A549 (cell line): ENCODE measurements around the gene STRADB. TPM values are rescaled to one million over a fixed set of nuclear protein-coding genes. Genes with fewer than 3 reads are reported as not detected.

ENCODE experiments used
- ATAC-seq, 2 experiments: fragments of 200-7000 bp in 1 of 2; fragments of >200 bp in 1 of 2; cut with Nextera tagmentation in 1 of 2; cut with Tn5 transposase in 1 of 2; 3 replicates each; pipeline versions ENCODE4 v1.8.0 to v1.9.1; 2018 to 2020; ENCODE audit warnings: mild to moderate bottlenecking in 1 of 2, moderate library complexity in 1 of 2
- CTCF ChIA-PET: fragments of 300-600 bp; sonication (Branson Sonifier 250); formaldehyde crosslinking; extraction: SDS; loops from one replicate; lab custom pipeline; 2021; ENCODE audit warnings: antibody characterized with exemption, inconsistent platforms; lab: Yijun Ruan, JAX
- POLR2A ChIA-PET: fragments of 350-600 bp; formaldehyde crosslinking; extraction: SDS; loops from one replicate; lab custom pipeline; 2021; ENCODE audit warnings: antibody characterized with exemption, inconsistent platforms; lab: Yijun Ruan, JAX
- DNase-seq, 2 experiments: peaks; one replicate each; pipeline versions ENCODE4 v3.0.0 to v3.0.0-alpha.2; 2011 to 2016; ENCODE audit warnings: low read depth in 1 of 2, low spot score in 1 of 2
- FAIRE-seq: peaks from 2 replicates; lab custom pipeline; 2011; peaks lifted over from hg19 to GRCh38; lab: Jason Lieb, UNC
- H3K27ac ChIP-seq, 2 experiments: fragments of >200 bp; sonication (Bioruptor Twin); formaldehyde crosslinking; 3 replicates each; pipeline ENCODE4 v1.5.1; 2016 to 2017
- H3K4me1 ChIP-seq: fragments of >200 bp; sonication (Bioruptor Twin); formaldehyde crosslinking; 3 replicates; pipeline ENCODE4 v1.6.1; 2016
- H3K4me2 ChIP-seq: fragments of >200 bp; sonication (Bioruptor Twin); formaldehyde crosslinking; 3 replicates; pipeline ENCODE4 v1.6.1; 2016
- H3K4me3 ChIP-seq: fragments of >200 bp; sonication (Bioruptor Twin); formaldehyde crosslinking; 3 replicates; pipeline ENCODE4 v1.5.1; 2016
- H3K9me3 ChIP-seq: fragments of >200 bp; sonication (Bioruptor Twin); formaldehyde crosslinking; 3 replicates; pipeline ENCODE4 v1.6.1; 2016
- ATOH8 ChIP-seq: fragments of 250-450 bp; sonication (Bioruptor Pico); IDR thresholded peaks from 2 replicates; pipeline ENCODE4 v1.5.0; 2020; ENCODE audit warnings: low read depth, mild to moderate bottlenecking, moderate library complexity
- BCL3 ChIP-seq: fragments of >200 bp; sonication (Bioruptor Twin); formaldehyde crosslinking; IDR thresholded peaks from 3 replicates; pipeline ENCODE4 v1.6.1; 2016
- BHLHE40 ChIP-seq: IDR thresholded peaks from 2 replicates; pipeline ENCODE4 v1.6.1; 2012; ENCODE audit warnings: low read depth, low read length, inconsistent platforms
- CEBPB ChIP-seq, 2 experiments: fragments of >200 bp in 1 of 2; sonication (Bioruptor Twin) in 1 of 2; formaldehyde crosslinking in 1 of 2; IDR thresholded peaks; 2 replicates each; pipeline ENCODE4 v1.6.1; 2012 to 2016
- CHD4 ChIP-seq: fragments of 200-600 bp; sonication (generic); IDR thresholded peaks from 2 replicates; pipeline ENCODE4 v1.6.1; 2016; ENCODE audit warnings: antibody characterized with exemption, mild to moderate bottlenecking, borderline replicate concordance
- E2F6 ChIP-seq: IDR thresholded peaks from 2 replicates; pipeline ENCODE4 v1.6.1; 2012; ENCODE audit warnings: low read depth, borderline replicate concordance
- FOSL2 ChIP-seq, 2 experiments: fragments of 450-650 bp in 1 of 2; fragments of >200 bp in 1 of 2; sonication (Bioruptor Twin) in 1 of 2; formaldehyde crosslinking; IDR thresholded peaks; 2 replicates each; pipeline versions ENCODE4 v1.5.0 to v1.6.1; 2016 to 2020; ENCODE audit warnings: mild to moderate bottlenecking in 1 of 2, moderate library complexity in 1 of 2
- FOXS1 ChIP-seq: fragments of 250-450 bp; sonication (Bioruptor Pico); IDR thresholded peaks from 2 replicates; pipeline ENCODE4 v1.5.0; 2020; ENCODE audit warnings: mild to moderate bottlenecking, moderate library complexity
- HES2 ChIP-seq: fragments of >200 bp; sonication (Bioruptor Twin); formaldehyde crosslinking; IDR thresholded peaks from 2 replicates; pipeline ENCODE4 v1.6.1; 2016
- HOXA7 ChIP-seq: fragments of 250-450 bp; sonication (Bioruptor Pico); IDR thresholded peaks from 2 replicates; pipeline ENCODE4 v1.5.0; 2020; ENCODE audit warnings: mild to moderate bottlenecking, moderate library complexity
- JUNB ChIP-seq: fragments of >200 bp; sonication (Bioruptor Twin); formaldehyde crosslinking; IDR thresholded peaks from 2 replicates; pipeline ENCODE4 v1.6.1; 2016
- KDM1A ChIP-seq: fragments of 200-600 bp; sonication (generic); IDR thresholded peaks from 2 replicates; pipeline ENCODE4 v1.6.1; 2016; ENCODE audit warnings: low read depth, mild to moderate bottlenecking
- MAX ChIP-seq: IDR thresholded peaks from 2 replicates; pipeline ENCODE4 v1.6.1; 2012
- MAZ ChIP-seq: fragments of 150-350 bp; IDR thresholded peaks from 2 replicates; pipeline ENCODE4 v1.6.1; 2014; ENCODE audit warnings: antibody characterized with exemption, low read depth, low read length, borderline replicate concordance
- MYC ChIP-seq: IDR thresholded peaks from 2 replicates; pipeline ENCODE4 v1.6.1; 2012; ENCODE audit warnings: mild to moderate bottlenecking, inconsistent platforms, low read length, improper control_type of control experiment, borderline replicate concordance
- NFE2L2 ChIP-seq: fragments of 150-350 bp; conservative IDR thresholded peaks from 2 replicates; pipeline ENCODE4 v1.6.1; 2014; ENCODE audit warnings: low read length
- NPAS2 ChIP-seq: fragments of 250-450 bp; sonication (Bioruptor Pico); IDR thresholded peaks from 2 replicates; pipeline ENCODE4 v1.8.0; 2022; ENCODE audit warnings: mild to moderate bottlenecking, moderate library complexity, borderline replicate concordance
- PHF8 ChIP-seq: fragments of 200-600 bp; sonication (generic); IDR thresholded peaks from 2 replicates; pipeline ENCODE4 v1.6.1; 2016; ENCODE audit warnings: low read depth, mild to moderate bottlenecking, antibody characterized with exemption, moderate library complexity, borderline replicate concordance
- POLR2A ChIP-seq: IDR thresholded peaks from 2 replicates; pipeline ENCODE4 v1.6.1; 2012; ENCODE audit warnings: mild to moderate bottlenecking, low read length
- POLR2AphosphoS2 ChIP-seq: conservative IDR thresholded peaks from 2 replicates; pipeline ENCODE4 v1.6.1; 2012; ENCODE audit warnings: low read length, improper control_type of control experiment, inconsistent platforms
- RAD21 ChIP-seq, 2 experiments: fragments of >200 bp in 1 of 2; sonication (Bioruptor Twin) in 1 of 2; formaldehyde crosslinking in 1 of 2; IDR thresholded peaks in 1 of 2; conservative IDR thresholded peaks in 1 of 2; 2 replicates in 1 of 2; 3 replicates in 1 of 2; pipeline ENCODE4 v1.6.1; 2012 to 2018; ENCODE audit warnings: inconsistent platforms in 1 of 2
- RARB ChIP-seq: fragments of 250-450 bp; sonication (Bioruptor Pico); IDR thresholded peaks from 2 replicates; pipeline ENCODE4 v1.8.0; 2021; ENCODE audit warnings: mild to moderate bottlenecking, moderate library complexity
- RCOR1 ChIP-seq: fragments of 150-350 bp; IDR thresholded peaks from 2 replicates; pipeline ENCODE4 v1.6.1; 2014; ENCODE audit warnings: antibody characterized with exemption, low read length, low read depth
- REST ChIP-seq: fragments of 200-600 bp; sonication (generic); IDR thresholded peaks from 2 replicates; pipeline ENCODE4 v1.6.1; 2016; ENCODE audit warnings: antibody characterized with exemption, mild to moderate bottlenecking, moderate library complexity
- RFX5 ChIP-seq: fragments of 450-650 bp; IDR thresholded peaks from 2 replicates; pipeline ENCODE4 v1.7.1; 2014; ENCODE audit warnings: antibody characterized with exemption, mild to moderate bottlenecking, moderate library complexity
- RNF2 ChIP-seq: fragments of 200-600 bp; sonication (generic); IDR thresholded peaks from 2 replicates; pipeline ENCODE4 v1.6.1; 2016; ENCODE audit warnings: low read depth, mild to moderate bottlenecking, antibody characterized with exemption, moderate library complexity, borderline replicate concordance
- SMC3 ChIP-seq: fragments of >200 bp; sonication (Bioruptor Twin); formaldehyde crosslinking; IDR thresholded peaks from 3 replicates; pipeline ENCODE4 v1.6.1; 2018; ENCODE audit warnings: inconsistent platforms
- TP53 ChIP-seq: fragments of 250-450 bp; sonication (Bioruptor Pico); IDR thresholded peaks from 2 replicates; pipeline ENCODE4 v1.5.0; 2021; ENCODE audit warnings: mild to moderate bottlenecking, moderate library complexity
- ZNF302 ChIP-seq: fragments of 250-450 bp; sonication (Bioruptor Pico); IDR thresholded peaks from 2 replicates; pipeline ENCODE4 v1.9.0; 2021; ENCODE audit warnings: inconsistent platforms, mild to moderate bottlenecking, moderate library complexity
- ZSCAN20 ChIP-seq: fragments of 250-450 bp; sonication (Bioruptor Pico); IDR thresholded peaks from 2 replicates; pipeline ENCODE4 v1.8.0; 2022; ENCODE audit warnings: mild to moderate bottlenecking, moderate library complexity
- WGBS: methylation state at CpG from one replicate; pipeline ENCODE4 v1.1.6; 2017; ENCODE audit errors: missing lambda C conversion rate; 5-methylcytosine and 5-hydroxymethylcytosine counted together
- polyA plus RNA-seq, 4 experiments: library from polyadenylated mRNA; depleted of rRNA in 3 of 4; stranded (reverse); fragments of >200 nt; fragmentation: RNase III in 1 of 4; extraction: RNeasy Plus Mini Kit Qiagen cat#74134 plus additional on column Dnase treatment in 1 of 4; gene quantifications; 2 replicates in 3 of 4; 3 replicates in 1 of 4; pipeline ENCODE4 v1.2.3, GENCODE V29; 2011 to 2017

The STRADB gene
- polyA plus RNA-seq, 2 of the 4 experiments (the other 2 are of a cell fraction) = 24.0 to 29.0 TPM

- CTCF ChIA-PET = no interaction called here
- H3K9me3 ChIP-seq = peaks cover 2% of the 10 kb centered on the region; the same call in 1 of the 3 replicates
- no peak for TF ChIP-seq RAD21 (conservative IDR thresholded peaks at IDR 0.05 in 1 of 2, IDR thresholded peaks at IDR 0.05 in 1 of 2)
- TF ChIP-seq HOXA7 = no peak
- TF ChIP-seq POLR2AphosphoS2 = no peak
- TF ChIP-seq RNF2 = no peak
- TF ChIP-seq ZNF302 (CRISPR knock-in tag) = no peak
- no peak for TF ChIP-seq NFE2L2
- no peak for TF ChIP-seq MAX
- no peak for TF ChIP-seq FOSL2 (IDR thresholded peaks at IDR 0.05)
- no peak for TF ChIP-seq FOSL2 (CRISPR knock-in tag; IDR thresholded peaks at IDR 0.05)
- no peak for TF ChIP-seq CHD4
- no peak for TF ChIP-seq ZSCAN20 (CRISPR knock-in tag)
- TF ChIP-seq RFX5 = no peak
- TF ChIP-seq REST = no peak
- no peak for TF ChIP-seq NPAS2 (CRISPR knock-in tag)
- TF ChIP-seq JUNB = no peak
- no peak for TF ChIP-seq RARB
- no peak for TF ChIP-seq TP53
- no peak for TF ChIP-seq KDM1A
- H3K4me3 ChIP-seq = no peak overlapping the region
- POLR2A ChIA-PET = no interaction called here
- FAIRE-seq = no peak
- H3K4me1 ChIP-seq = no peaks in the 10 kb centered on the region
- H3K27ac ChIP-seq = no peak overlapping the region
- ATAC-seq = no peak
- WGBS = 40% methylated on average over 4 of the region's 4 CpGs
- no peak overlapping the region for H3K4me2 ChIP-seq
- DNase-seq = no peak
Observed at GRCh38 chr2:201515573-201516246, 64.2 kb downstream of the STRADB start.

- WGBS = 19% methylated on average over 4 of the region's 4 CpGs
- no peak overlapping the region for H3K27ac ChIP-seq
- H3K9me3 ChIP-seq = peaks cover 2% of the 10 kb centered on the region; the same call in 1 of the 3 replicates
- H3K4me1 ChIP-seq = no peaks in the 10 kb centered on the region
- no peak for ATAC-seq
- no peak overlapping the region for H3K4me3 ChIP-seq
- H3K4me2 ChIP-seq = no peak overlapping the region
- CTCF ChIA-PET = no interaction called here
- no peak for FAIRE-seq
- POLR2A ChIA-PET = no interaction called here
- TF ChIP-seq TP53 (no peak), BHLHE40 (no peak), ATOH8 (CRISPR knock-in tag) (no peak), PHF8 (no peak), KDM1A (no peak), HOXA7 (no peak), RCOR1 (no peak), POLR2A (no peak), FOXS1 (CRISPR knock-in tag) (no peak), MYC (no peak), JUNB (no peak), MAX (no peak), CEBPB (IDR thresholded peaks at IDR 0.05) (no peak), E2F6 (no peak), SMC3 (no peak), BCL3 (no peak), NFE2L2 (no peak), HES2 (no peak), POLR2AphosphoS2 (no peak), MAZ (no peak)
- DNase-seq = no peak
Observed at GRCh38 chr2:201517094-201517493, 65.6 kb downstream of the STRADB start.
